Fibroblast of mammary gland (primary cell): ENCODE data around the gene RBM6.
"Not testable (repeated sequence)": the region's sequence is repeated elsewhere in the genome, so short reads cannot be mapped to it uniquely, and the experiment has no call there.

Experiments
- DNase-seq: peaks from one replicate; pipeline ENCODE4 v3.0.0-alpha.2; 2010; ENCODE audit warnings: low read depth
- H3K4me3 ChIP-seq: 2 replicates; pipeline ENCODE4 v1.5.1; 2011; ENCODE audit warnings: low read depth, mild to moderate bottlenecking, low read length, moderate library complexity; ENCODE audit not compliant: control insufficient read depth
- CTCF ChIP-seq: conservative IDR thresholded peaks from 2 replicates; pipeline ENCODE4 v1.5.1; 2011; ENCODE audit warnings: low read depth, low read length, inconsistent platforms; ENCODE audit not compliant: control insufficient read depth, insufficient read depth

RBM6 gene

DNA sequence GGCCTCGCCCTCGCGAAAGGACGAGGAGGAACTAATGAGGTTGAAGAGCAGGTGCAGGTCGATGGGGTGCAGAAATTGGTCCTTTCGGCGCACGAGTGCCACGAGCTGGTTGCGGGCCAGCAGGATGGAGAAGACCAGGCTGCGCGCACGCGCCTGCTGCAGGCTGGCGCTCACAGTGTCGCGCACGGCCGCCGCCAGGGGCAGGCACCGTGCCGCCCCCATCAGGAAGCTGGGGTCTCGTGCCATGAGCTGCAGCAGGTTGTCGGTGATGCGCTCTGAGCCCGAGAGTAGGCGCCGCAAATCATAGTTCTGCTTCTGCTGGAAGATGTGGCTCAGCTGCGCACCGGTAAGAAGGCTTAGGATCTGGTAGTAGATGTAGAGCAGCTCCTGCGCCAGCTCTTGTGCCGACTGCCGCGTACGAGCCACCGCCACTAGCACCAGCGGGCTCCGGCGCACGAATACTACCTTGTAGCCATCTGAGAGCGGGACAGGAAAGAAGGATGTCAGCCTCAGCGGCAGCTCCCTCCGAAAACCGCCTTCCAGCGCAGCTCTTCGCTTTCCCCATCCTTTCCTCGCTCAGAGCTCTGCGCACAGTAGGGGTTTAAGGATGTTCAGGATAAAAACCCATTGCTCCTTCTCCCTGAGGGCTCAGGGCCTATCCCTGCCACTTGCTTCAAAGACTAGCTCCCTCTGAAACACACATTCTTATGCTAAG lies 29.4 kb upstream of the RBM6 start:
- no peak for TF ChIP-seq CTCF
- no peak for DNase-seq

DNA sequence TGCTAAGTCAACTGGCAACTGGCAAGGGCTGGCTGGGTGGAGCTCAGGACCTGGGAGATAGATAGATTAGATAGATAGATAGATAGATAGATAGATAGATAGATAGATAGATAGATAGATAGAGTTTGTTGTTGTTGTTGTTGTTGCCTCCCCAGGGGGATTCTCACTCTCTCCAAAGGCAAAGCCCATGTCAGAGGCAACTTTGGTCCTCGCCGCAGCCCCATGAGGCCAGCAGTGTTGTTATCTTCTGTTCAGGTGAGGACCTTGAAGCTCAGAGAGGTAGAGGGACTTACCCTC lies 28.9 kb upstream of the RBM6 start:
- TF ChIP-seq CTCF: no peak
- DNase-seq: no peak
- H3K4me3 ChIP-seq: no peak overlapping the region

More for the DNA sequence above, 29.4 kb upstream of the RBM6 start:
- H3K4me3 ChIP-seq: no peak overlapping the region

GRCh38 chr3:49911611-49912010 lies 28.3 kb upstream of the RBM6 start:
- no peak for TF ChIP-seq CTCF
- H3K4me3 ChIP-seq: no peak overlapping the region
- no peak for DNase-seq

DNA sequence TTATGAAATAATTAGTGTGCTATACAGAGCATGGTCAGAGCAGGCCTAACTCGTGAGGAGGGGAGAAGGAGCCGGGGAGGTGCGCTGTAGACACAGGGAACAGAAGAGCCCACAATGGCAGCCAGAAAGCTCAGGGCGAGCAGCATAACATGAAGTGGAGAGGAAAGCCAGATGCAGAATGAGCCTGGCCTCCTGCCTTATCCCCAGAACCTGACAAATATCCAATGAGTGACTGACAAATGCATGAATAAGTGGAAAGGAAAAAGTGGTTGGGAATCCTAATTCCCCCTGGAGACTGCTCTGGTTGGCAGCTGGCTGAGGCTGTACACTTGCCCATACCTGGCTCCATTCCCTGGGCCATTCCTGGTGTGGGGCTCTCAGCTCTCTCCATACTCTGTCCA lies 27.1 kb upstream of the RBM6 start:
- no peak for TF ChIP-seq CTCF
- no peak for DNase-seq

DNA sequence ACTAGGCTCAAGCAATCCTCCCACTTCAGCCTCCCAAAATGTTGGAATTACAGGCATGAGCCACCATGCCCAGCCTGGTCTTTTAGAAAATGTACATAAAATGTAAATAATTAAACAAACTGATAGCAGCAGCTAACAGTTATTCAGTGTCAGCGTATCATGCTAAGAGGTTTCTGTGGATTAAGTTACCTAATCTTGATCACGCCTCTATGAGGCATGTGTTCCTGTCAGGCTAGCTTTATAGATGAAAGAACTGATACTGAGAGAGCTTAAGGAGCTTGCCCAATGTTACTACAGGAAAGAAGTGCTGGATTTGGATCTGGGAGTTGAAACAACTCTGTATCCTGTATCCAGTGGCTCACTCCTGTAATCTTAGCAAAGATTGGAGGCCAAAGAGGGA lies 25.0 kb upstream of the RBM6 start:
- no peak for DNase-seq
- TF ChIP-seq CTCF: no peak
- H3K4me3 ChIP-seq: no peak overlapping the region

More for the DNA sequence above, 27.1 kb upstream of the RBM6 start:
- no peak overlapping the region for H3K4me3 ChIP-seq

GRCh38 chr3:49916686-49917085 lies 23.3 kb upstream of the RBM6 start:
- no peak overlapping the region for H3K4me3 ChIP-seq
- peak; percentile 68 for DNase-seq
- no peak for TF ChIP-seq CTCF

DNA sequence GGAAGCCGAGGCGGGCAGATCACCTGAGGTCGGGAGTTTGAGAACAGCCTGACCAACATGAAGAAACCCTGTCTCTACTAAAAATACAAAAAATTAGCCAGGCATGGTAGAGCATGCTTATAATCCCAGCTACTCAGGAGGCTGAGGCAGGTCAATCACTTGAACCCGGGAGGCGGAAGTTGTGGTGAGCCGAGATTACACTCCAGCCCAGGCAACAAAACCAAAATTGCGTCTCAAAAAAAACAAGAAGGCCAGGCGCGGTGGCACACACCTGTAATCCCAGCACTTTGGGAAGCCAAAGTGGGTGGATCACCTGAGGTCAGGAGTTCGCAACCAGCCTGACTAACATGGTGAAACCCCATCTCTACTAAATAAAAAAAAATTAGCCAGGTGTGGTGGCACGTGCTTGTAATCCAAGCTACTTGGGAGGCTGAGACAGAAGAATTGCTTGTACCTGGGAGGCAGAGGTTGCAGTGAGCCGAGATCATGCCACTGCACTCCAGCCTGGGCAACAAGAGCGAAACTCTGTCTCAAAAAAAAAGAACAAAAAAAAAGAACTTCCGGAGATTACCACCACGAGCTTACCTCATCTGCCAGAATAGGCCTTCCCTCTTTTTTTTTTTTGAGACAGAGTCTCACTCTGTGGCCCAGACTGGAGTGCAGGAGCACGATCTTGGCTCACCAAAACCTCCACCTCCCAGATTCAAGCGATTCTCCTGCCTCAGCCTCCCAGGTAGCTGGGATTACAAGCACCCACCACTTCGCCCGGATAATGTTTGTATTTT lies 22.0 kb upstream of the RBM6 start:
- not testable (repeated sequence) for H3K4me3 ChIP-seq, DNase-seq
